Raji (cell line): ENCODE results near the gene CDK4.

Experiments used
- POLR2A ChIP-seq: IDR thresholded peaks from 2 replicates; pipeline ENCODE4 v1.6.1; 2011; ENCODE audit warnings: low read depth, low read length, control low read depth; ENCODE audit not compliant: insufficient read depth

The CDK4 gene

DNA sequence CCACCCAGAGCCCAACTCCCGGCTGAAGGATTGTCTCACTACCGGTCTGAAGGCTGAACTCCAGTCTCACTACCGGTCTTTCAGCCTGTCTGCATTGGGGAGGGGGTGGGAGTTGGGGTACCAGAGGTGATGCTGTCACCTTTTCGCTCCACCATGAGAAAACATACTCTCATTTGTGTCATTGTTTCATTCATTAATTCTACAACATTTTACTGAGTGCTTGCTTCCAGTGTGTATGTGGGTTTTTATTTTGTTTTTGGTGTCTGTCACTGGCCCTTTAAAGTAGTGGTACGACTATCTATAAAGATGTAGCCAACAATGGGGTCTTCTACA lies 524 bp upstream of the CDK4 start:
- peak; percentile 38; the same call in 1 of the 2 replicates for TF ChIP-seq POLR2A

DNA sequence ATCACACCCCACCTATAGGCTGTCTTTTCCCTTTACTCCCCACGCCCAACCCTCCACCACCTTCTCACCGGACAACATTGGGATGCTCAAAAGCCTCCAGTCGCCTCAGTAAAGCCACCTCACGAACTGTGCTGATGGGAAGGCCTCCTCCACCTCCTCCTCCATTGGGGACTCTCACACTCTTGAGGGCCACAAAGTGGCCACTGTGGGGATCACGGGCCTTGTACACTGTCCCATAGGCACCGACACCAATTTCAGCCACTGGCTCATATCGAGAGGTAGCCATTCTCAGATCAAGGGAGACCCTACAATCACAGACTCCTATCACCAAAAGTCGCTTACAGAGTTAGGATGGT lies 700 bp downstream of the CDK4 start:
- no peak for TF ChIP-seq POLR2A

GRCh38 chr12:57750561-57751431 lies 1.3 kb downstream of the CDK4 start:
- TF ChIP-seq POLR2A: no peak

DNA sequence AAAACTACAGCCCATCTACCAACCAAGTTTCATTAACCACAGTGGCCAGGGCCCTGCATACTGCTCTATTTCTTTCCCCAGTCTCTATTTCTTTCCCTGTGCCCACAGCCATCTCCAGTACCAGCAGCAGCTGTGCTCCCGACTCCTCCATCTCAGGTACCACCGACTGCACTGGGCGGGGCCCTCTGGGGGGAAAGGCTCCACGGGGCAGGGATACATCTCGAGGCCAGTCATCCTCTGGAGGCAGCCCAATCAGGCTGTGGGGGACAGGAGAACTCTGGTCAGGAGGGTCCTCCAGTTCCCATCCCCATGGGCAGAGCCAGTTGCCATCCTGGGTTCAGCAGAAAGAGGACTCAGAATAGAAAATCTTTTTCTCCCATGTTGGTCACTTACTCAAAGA lies 3.0 kb downstream of the CDK4 start:
- no peak for TF ChIP-seq POLR2A

DNA sequence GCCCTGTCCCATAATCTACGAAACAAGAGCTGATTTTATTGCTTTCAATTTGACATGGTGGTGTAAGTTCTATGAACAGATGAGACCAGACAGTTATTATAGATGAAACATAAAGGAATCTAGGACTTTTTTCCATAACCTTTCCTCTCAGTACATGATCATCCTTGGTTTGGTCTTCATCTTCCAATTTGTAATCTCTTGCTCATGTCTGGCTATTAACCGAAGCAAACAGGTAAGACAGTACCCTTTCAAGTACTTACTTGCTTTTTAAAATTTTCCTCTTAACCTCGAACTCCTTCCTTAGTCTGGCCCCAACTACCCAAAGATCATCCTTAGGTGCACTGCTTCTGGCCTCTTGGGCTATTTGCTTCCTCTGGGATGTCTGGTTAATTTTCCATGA lies 6.1 kb downstream of the CDK4 start:
- TF ChIP-seq POLR2A: no peak

GRCh38 chr12:57745485-57745881 lies 6.6 kb downstream of the CDK4 start:
- no peak; the same call in 1 of the 2 replicates for TF ChIP-seq POLR2A

GRCh38 chr12:57744777-57745484 lies 7.2 kb downstream of the CDK4 start, which contains the start of gene TSPAN31:
Gene TSPAN31, plus strand, starts transcription at chr12:57745039. Its CDS starts 116 bp downstream, at chr12:57745155.
- TF ChIP-seq POLR2A: peak; percentile 56; the same call in 1 of the 2 replicates

DNA sequence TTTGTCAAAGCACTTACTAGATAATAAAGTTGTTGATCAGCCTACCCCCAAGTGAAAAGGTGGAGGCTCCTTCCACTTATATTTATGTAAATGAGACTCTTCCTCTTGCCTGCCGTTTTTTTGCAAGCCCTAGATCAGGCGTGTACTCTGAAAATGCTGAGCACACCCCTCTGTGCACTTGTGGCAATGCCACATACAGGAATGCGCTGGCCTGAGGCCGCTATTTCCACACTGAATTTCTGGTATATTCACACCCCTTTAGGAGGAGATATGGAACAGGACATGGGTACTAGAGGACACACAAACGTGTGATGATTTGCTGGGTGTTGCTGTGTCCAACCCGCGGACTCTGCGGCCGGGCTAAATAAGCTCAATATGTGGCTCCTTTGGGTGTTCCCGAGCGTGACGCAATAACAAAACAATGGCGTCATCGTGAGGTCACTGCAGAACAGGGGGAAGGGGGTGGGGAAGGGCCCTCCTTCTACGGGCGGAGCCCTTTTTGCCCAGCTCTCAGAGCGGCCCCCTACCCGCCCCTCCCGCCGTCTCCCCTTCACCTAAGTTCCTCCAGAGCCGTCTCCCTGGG lies 7.8 kb downstream of the CDK4 start:
- TF ChIP-seq POLR2A: no peak

- TF ChIP-seq POLR2A: no peak
Measured at GRCh38 chr12:57743769-57744168, 8.3 kb downstream of the CDK4 start.

DNA sequence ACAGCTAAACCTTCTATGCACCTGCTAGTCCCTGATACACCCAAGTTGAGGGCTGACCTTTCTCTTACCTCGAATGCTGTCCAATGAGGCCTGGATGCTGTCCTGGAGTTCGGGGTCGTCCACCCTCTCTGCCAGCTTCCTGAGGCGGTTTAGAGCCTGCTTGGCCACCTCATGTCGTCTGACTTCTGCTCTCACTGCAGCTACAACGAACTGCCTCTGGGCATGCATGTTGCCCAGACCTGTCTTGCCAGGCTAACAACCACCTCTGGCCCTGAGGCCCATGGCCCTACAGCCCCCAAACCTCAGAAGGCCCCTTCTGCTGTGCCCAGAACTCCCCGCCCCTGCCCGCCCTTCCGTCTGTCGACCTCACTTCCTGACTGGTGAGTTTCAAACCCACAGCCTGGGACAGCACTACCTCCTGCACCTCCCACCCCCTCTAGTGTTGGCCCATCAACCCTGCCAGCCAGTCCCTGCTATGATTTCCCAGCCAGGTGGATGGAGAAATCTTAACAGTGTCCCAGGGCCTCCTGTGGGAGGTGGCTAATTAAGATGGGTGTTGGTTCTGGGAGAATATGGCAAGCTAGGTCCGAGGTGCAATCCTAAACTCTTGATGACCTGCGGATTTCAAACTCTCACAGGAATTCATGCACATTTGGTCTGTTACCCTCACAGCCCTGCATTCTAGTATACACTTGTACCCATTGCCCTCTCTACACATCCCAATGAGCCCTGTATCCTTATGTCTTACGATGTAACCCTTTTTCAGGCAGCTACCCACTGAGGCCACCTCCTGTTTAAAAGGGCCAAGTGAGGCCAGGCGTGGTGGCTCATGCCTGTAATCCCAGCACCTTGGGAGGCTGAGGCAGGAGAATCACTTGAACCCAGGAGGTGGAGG lies 10.0 kb downstream of the CDK4 start:
- peak; percentile 82 for TF ChIP-seq POLR2A

DNA sequence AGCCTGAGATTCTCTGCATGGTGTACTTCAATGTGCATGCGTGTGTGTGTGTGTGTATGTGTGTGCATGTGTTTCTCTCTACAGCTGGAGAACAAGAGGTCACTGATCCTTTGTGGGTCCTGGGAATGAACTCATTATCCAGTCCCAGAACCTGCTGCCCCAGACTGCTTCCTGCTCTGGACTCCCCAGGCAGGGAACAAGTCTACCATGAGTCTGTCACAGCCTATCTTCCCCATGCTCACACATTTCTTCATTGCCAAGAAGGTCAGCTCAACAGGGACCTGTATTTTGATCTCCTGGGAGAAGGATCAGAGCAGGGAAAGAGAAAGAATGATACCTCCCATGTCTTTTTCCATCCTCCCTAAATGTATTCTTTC lies 10.7 kb downstream of the CDK4 start:
- TF ChIP-seq POLR2A: no peak

GRCh38 chr12:57740656-57741412 lies 11.3 kb downstream of the CDK4 start:
- no peak; the same call in 1 of the 2 replicates for TF ChIP-seq POLR2A

- TF ChIP-seq POLR2A: no peak
Measured at GRCh38 chr12:57739914-57740538, 12.1 kb downstream of the CDK4 start.

DNA sequence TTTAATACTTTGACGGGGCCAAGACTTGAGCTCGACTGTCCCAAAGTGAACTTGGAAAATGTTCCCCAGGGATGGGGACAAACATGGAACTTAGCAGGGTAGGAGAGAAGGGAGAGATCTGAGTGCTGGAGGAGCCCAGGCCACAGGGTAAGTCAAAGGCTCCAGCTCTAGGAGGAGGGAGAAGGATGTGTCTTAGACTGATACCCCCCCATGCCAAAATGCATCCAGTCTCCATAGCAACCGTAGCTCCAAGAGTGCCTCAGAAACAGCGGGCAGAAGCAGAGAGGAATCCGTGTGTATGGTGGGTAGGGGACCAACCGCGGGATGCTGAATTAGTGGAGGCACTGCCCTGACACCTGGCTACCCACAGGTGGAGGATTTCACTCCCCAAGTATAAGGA lies 12.7 kb downstream of the CDK4 start:
- no peak for TF ChIP-seq POLR2A
